ENCODE data around the gene MACROD2.

DNA sequence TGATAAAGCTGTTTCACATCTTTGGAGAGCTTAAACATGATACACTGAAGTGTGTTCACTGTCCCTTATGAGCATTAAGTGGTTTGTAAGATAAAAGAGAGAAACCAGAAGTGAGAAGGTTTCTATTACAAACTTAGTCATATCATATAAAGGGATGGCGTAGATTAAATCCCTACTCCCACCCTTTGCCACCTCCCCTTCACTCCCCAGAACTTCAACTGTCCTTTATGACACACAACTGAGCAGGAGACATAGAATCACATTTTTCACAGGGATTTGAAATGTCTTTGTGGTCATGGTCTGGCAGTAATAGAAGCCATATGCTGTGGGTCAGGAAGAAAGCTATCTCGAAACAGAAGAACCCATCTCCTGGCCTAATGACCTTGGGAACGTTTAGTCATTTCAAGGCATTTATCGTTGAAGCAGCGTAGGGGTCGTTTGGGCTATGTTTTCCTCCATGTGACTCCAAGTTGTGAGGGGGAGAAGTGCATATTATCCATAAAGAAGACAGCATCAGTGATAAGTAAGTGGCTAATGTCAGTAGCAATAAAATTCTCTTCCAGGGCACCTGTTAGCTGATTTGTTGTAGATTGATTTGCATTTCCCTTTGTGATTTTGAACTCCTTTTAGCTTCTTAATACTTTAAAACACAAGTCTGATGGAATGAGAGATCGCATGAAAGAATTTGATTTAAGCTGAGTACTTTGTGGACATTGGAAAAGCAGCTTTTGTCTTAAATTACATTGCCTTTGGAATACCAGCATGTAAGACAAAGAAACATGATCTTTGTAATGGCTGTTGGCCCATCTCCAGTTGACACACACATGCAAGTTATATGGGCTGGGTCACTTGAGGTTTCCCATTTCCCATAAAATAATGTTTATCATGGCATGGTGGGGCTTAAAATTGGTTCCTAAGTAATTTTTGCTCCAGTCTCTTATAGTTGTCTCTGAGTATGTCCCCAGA is 843.6 kb downstream of the MACROD2 start:
- no peak for TF ChIP-seq EP300 (IDR thresholded peaks at IDR 0.05)
- TF ChIP-seq, protein P1, sequence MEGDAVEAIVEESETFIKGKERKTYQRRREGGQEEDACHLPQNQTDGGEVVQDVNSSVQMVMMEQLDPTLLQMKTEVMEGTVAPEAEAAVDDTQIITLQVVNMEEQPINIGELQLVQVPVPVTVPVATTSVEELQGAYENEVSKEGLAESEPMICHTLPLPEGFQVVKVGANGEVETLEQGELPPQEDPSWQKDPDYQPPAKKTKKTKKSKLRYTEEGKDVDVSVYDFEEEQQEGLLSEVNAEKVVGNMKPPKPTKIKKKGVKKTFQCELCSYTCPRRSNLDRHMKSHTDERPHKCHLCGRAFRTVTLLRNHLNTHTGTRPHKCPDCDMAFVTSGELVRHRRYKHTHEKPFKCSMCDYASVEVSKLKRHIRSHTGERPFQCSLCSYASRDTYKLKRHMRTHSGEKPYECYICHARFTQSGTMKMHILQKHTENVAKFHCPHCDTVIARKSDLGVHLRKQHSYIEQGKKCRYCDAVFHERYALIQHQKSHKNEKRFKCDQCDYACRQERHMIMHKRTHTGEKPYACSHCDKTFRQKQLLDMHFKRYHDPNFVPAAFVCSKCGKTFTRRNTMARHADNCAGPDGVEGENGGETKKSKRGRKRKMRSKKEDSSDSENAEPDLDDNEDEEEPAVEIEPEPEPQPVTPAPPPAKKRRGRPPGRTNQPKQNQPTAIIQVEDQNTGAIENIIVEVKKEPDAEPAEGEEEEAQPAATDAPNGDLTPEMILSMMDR (IDR thresholded peaks at IDR 0.05): no peak

Measured in tibial nerve (tissue), 4 donors.